Kidney glomerular epithelial cell (primary cell): ENCODE measurements around the gene MYEOV.

Experiments
- DNase-seq: peaks from one replicate; lab custom pipeline; 2025; lab: John Stamatoyannopoulos, UW

Gene MYEOV

DNA sequence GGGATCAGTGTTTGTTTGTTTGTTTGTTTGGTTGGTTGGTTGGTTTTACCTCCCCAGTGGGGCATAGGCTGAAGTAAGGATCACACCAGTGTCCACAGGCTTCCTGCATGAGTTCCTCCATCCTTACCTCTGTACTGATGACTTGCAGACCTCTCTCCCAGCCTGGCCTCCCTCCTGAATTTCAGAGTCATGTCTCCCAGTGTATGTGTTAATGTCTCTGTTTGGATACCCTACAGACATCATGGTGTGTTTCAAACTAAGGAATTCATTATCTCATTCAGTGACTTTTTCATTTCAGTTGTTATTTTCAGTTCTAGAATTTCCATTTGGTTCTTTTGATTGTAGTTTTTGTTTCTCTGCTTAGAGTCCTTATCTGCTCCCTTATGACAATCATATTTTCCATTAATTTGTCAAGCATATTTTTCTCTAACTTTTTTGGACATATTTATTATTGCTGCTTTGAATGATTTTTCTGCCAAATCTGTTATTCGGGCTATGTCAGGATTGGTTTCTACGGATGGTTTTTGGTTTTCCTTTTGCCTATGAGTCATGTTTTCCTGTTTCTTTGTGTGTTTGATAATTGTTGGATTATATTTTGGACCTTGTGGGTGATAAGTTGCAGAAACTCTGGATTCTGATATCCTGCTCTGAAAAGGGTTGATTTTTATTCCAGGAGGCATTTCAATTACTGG is 23.6 kb downstream of the MYEOV start:
- no peak for DNase-seq

GRCh38 chr11:69318093-69318420 is 24.1 kb downstream of the MYEOV start:
- DNase-seq: no peak

DNA sequence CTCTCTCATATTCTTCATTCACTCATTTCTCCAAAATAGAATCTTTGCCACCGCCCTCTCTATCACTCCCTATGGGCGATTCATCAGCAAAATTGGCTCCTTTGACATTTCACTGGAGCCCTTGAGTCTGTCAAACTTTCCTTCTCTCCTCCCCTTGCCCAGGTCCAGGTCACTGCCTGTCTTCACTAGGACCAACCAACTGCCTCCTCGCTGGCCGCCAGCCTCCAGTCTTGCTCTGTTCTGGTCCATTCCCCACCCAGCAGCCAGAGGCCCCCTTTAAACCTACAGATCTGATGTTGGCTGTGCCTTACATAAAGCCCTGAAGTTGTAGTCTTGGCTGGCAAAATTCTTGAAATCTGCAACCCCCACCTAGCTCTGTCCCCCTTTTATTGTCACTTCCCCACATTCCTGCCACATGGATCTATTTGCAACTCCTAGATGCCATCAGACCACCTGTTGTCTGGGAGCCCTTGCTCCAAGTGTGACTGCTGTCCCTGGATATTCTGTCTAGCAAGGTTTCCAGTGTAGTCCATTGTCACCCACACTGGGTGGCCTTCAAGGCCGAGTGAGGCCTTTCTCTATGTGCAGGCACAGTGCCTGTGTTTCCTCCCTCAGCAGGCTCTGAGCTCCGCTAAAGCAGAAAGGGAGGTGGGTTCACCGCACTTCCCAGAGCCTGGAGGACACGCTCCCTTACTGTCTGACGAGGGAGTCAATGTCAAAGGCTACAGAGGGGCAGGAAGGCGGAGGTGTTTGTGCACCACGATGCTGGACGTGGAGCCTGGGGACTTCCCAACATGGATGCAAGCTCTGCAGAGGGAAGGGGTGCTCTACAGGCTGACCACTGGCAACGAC is 25.5 kb downstream of the MYEOV start:
- DNase-seq: no peak

DNA sequence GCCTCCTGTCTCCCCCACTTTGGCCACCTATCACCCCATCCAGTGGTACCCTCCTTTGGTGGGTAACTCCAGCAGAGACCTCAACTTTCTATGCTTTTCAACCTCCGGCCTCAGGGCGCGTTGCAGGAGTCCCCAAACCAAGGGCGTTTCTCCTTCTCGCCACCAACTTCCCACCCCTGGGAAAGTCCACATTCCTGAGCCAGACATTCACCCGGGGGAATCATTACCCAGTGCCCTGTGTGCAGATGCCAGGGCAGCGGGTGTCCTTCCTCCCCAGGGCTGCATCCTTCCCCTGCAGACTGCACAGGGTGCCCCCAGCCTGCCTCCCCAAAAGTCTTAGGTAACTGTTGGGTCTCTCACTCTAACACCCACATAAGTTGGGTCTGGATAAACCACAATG is 26.4 kb downstream of the MYEOV start:
- peak; percentile 43 for DNase-seq

DNA sequence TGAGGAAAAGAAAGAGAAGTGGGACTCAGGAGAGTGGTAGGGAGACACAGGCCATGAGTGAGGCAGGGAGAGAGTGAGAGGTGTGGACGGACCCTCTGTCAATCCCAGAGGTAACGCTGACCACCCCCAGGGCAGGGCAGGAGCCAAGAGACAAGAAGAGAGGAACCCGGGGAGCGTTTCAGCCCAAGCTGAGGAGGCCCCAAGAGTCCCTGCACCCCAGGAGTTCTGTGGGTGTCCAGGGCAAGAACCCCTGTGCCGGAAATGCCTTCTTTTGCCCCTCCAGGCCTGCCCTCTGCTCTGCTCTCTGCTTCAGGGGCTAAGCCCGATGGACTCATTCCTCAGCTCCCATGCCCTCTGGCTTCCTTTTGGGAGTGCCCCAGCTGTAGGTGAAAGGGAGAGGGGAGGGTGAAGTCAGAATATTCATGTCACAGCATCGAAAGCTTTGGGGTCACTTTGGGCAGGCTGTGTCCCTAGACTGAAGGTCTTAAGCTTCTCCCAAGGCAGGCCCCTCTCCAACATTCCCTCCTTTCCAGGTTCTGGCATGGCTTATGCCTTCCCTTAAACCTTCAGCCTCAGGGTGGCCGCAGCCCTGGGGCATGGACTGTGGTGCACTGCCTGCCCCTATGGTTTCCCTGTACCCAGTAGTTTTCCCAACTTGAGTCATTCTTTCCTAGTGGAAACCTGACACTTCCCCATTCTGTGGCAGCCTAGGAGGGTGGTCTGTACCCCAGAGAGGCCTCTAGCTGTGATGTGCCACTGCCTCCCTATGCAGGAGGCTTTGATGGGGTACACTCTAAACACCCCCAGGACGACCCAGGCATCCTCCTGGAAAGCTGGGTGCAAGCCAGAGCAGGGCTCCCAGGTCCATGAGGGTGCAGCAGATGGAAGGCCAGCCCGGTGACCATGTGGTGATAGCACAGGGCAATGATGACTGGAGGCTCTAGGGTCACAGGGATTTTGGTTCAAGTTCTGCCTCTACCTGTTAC is 27.1 kb downstream of the MYEOV start:
- no peak for DNase-seq

GRCh38 chr11:69321877-69322361 is 28.0 kb downstream of the MYEOV start:
- peak; percentile 53 for DNase-seq

DNA sequence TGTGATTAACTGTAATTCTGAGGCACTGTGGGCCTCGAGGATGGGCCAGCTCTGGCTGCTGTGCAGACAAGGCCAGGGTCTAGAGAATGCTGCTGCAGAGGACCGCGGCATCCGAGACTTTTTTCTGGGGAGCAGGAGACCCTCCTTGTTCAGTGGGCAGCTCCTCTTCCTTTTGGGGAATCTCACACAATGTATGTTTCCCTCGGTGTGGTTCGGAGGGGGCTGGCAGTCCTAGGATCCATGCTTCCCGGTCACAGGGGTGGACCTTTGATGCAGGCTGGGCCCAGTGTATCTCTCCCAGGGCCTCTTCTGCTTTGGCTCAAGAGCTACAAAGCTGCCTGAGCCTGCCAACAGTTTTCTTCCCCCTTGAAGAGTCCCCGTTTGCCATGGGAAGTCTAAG is 31.5 kb downstream of the MYEOV start:
- DNase-seq: no peak

- no peak for DNase-seq
Observed at GRCh38 chr11:69326622-69327219, 32.8 kb downstream of the MYEOV start.

DNA sequence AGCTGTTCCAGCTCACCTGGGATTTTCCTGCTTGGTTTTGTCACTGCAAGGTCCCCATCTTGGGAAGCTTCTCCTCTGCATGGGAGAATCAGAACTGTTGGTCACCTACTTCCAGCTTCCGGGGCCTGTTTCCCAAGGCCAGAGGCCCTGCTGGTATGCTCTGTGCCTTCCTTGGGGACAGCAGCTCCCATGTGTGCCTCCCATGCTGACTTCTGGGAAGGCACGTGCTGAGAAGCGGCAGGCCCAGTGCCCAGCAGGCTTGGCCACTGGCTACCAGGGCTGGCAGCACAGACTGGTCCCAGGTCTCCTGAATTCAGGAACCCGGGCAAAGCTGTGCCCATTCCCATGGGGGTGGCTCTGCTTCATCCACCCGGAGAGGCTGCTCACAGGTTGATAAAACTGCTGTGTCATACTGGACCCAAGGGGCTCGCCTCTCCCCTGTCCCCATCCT is 33.8 kb downstream of the MYEOV start:
- DNase-seq: no peak

- DNase-seq: no peak
Observed at GRCh38 chr11:69328231-69328630, 34.3 kb downstream of the MYEOV start.

DNA sequence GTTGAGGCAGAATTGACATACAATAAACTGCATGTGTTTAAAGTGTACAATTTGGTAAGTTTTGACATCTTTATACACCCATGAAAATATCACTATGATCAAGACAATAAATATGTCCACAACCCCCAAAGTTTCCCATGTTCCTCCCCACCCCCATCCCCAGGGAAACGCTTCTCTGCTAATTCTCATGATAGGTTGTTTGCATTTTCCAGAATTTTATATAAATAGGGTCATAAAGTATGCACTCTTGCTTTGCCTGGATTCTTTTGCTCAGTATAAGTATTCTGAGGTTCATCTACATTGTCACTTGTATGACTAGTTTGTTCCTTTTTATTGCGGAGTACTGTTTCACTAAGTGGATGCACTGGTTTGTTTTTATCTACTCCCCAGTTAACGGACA is 35.6 kb downstream of the MYEOV start:
- no peak for DNase-seq

DNA sequence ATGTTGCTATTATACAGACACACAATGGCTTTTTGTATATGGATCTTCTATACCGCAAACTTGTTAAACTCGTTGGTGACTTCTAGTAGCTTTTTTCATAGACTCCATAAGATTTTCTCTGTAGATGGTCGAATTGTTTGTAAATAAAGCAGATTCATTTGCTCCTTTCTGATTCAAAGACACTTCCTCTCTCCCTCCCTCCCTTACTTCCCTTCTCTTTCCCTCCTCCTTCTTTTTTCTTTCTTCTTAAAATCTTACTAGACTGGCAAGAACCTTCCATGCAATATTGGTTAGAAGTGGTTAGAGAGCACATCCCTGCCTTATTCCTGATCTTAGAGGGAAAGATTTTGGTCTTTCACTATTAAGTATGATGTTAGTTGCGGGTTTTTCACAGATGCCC is 36.4 kb downstream of the MYEOV start:
- no peak for DNase-seq

DNA sequence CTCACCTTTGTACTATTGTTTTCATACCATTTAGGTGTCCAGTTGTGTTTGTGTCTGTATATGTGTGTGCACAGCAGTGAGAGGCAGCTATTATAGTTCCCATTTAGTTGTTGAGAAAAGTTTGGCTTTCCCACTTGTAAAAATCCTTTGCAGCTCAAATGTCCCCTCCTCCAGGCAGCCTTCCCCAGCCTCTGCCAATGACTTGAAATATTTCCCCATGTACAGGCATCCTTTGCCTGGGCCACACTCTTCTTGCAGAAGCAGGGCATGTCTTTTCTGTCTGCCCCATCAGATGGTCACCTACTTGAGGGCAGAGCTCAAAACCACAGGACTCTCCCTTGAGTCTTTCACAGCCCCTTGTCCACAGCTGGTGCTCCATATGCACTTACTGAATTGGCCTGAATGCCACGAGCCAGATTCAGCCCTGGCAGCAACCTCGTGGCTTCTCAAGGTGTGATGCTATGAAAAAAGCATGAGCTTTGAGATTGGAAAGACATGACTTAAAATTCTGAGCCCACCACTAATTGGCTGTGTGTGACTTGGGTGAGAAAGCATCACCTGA is 39.3 kb downstream of the MYEOV start:
- no peak for DNase-seq

DNA sequence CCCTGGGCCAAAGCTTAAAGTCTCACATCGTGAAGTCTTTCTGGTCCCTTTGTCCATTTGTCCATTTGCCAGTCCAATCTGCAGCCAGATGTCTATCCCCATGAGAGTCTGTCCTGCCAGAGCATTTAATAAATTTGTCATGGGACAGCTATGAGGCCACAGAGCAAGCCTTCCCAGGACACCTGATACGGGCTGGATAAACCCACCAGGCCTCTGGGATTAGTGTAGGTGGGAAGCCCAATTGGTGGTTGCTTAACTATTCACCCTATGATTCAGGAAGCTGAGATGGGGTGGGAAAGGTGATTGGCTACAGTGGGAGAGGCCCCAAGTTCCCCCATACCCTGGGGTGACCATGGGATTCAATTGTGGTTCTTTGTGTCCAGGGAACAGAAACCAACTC is 39.9 kb downstream of the MYEOV start:
- DNase-seq: no peak

GRCh38 chr11:69335007-69335780 is 41.2 kb downstream of the MYEOV start:
- DNase-seq: no peak

GRCh38 chr11:69335781-69336405 is 41.9 kb downstream of the MYEOV start:
- no peak for DNase-seq

GRCh38 chr11:69337211-69337721 is 43.3 kb downstream of the MYEOV start:
- no peak for DNase-seq

DNA sequence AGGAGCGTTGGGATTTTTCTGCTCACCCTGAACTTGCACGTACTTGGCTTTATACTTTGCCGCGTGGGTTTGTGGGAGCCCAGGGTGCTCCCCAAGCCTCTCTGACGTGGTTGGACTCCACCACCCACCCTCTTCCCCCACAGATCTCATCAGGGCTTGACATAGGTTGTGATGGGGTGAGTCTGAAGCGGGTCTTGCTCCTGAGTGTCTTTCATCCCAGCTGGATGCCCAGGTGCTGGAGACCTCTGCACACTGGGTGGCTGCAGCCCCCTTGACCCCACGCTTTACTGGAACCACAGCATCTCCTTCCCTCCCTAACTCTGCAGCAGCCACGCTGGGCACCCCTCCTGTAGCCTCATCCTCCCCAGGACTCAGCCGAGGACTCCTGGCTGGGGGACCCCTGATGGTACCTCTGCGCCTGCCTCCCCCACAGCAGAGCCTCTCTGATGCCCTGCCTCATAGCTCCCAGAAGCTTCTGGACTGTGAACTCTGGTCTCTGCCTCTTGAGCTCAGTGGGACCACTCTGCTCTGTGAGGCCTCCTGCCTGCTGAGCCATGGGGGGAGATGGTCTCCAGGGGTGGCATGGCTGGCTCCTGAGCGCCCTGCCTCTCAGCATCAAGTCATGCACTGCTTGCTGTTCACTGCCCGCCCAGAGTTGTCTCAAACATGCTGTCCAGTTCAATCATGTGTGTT is 45.2 kb downstream of the MYEOV start:
- DNase-seq: no peak

DNA sequence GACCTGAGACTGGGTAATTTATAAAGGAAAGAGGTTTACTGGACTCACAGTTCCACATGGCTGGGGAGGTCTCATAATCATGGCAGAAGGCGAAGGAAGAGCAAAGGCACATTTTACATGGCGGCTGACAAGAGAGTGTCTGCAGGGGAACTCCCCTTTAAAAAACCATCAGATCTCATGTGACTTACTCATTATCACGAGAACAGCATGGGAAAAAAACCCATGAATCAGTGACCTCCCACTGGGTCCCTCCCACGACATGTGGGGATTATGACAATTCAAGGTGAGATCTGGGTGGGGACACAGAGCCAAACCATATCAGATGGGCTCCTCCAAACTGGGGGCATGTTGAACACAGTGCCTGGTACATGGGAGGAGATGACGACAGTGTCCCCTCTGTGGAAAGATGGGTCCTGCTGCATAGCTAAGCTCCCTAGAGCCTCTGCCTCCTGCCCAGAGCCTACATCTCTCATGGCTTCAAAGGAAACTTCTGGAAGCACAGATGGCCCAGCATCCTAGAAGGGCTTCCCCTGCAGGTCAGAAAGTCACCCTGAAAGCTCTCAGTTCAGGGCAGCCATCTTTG is 46.1 kb downstream of the MYEOV start:
- DNase-seq: no peak
